Neural cell (in vitro differentiated cells): Measurements from ENCODE around the gene DPY30.

ENCODE experiments used
- CTCF ChIP-seq: fragments of 450-650 bp; IDR thresholded peaks from 2 replicates; pipeline ENCODE4 v1.5.1; 2014; ENCODE audit warnings: antibody characterized with exemption, mild to moderate bottlenecking, moderate library complexity; ENCODE audit not compliant: poor library complexity, severe bottlenecking
- EP300 ChIP-seq: fragments of 450-650 bp; conservative IDR thresholded peaks from 2 replicates; pipeline ENCODE4 v1.6.1; 2014; ENCODE audit warnings: antibody characterized with exemption, mild to moderate bottlenecking, moderate library complexity; ENCODE audit not compliant: poor library complexity, severe bottlenecking
- EZH2 ChIP-seq: fragments of 200-600, 300-800 bp; shearing (Covaris generic), sonication (generic); IDR thresholded peaks from 2 replicates; pipeline ENCODE4 v1.6.1; 2014; ENCODE audit warnings: antibody characterized with exemption, low read length, borderline replicate concordance, mild to moderate bottlenecking; ENCODE audit not compliant: insufficient read depth, poor library complexity, severe bottlenecking
- MXI1 ChIP-seq: fragments of 450-650 bp; conservative IDR thresholded peaks from 2 replicates; pipeline ENCODE4 v1.6.1; 2014; ENCODE audit warnings: antibody characterized with exemption, mild to moderate bottlenecking; ENCODE audit not compliant: poor library complexity, severe bottlenecking
- POLR2AphosphoS5 ChIP-seq: IDR thresholded peaks from 2 replicates; pipeline ENCODE4 v1.6.1; 2012
- RAD21 ChIP-seq: fragments of 450-650 bp; conservative IDR thresholded peaks from 2 replicates; pipeline ENCODE4 v1.6.1; 2014; ENCODE audit warnings: antibody characterized with exemption, mild to moderate bottlenecking, moderate library complexity
- REST ChIP-seq: IDR thresholded peaks from 2 replicates; pipeline ENCODE4 v1.6.1; 2012; ENCODE audit warnings: borderline replicate concordance
- SMC3 ChIP-seq: fragments of 450-650 bp; conservative IDR thresholded peaks from 2 replicates; pipeline ENCODE4 v1.6.1; 2014; ENCODE audit warnings: antibody characterized with exemption, mild to moderate bottlenecking, moderate library complexity; ENCODE audit not compliant: poor library complexity
- TAF1 ChIP-seq: IDR thresholded peaks from 2 replicates; pipeline ENCODE4 v1.6.1; 2012; ENCODE audit warnings: low read depth

GRCh38 chr2:31983762-31984467, 55.7 kb downstream of the DPY30 start:
- TF ChIP-seq CTCF (no peak), MXI1 (no peak), EZH2 (no peak), RAD21 (no peak), SMC3 (no peak), EP300 (no peak), REST (no peak), POLR2AphosphoS5 (no peak), TAF1 (no peak)
